ENCODE results near the gene CCR8.

Gene CCR8

DNA sequence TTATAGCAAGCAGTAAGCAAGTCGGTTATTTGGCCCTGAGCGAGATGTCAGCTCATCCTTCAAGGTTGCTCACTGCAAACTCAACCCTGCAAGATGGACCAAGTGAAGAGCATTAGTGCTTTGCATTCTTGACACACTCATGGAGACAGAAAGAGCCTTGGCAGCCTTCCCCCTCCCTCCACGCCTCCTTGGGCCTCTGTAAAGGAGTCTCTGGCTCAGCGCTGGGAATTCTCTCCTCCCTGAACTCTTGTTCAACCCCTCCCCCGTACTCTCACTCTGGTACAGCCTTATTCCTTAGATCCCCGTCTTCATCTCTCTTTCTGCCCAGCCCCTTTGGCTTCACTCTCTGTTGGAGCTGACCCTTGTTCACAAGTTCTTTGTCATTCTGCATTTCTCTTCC lies 47.5 kb upstream of the CCR8 start:
- Histone ChIP-seq H3K27ac (no peak overlapping the region), H3K36me3 (ENCODE audit: control insufficient read depth, insufficient read depth, low read length) (no peaks in the 10 kb centered on the region), H3K27me3 (ENCODE audit: control insufficient read depth, insufficient read depth, low read length) (no peaks in the 10 kb centered on the region), H2AFZ (no peak overlapping the region), H3K4me1 (no peaks in the 10 kb centered on the region), H3K79me2 (no peaks in the 10 kb centered on the region), H3K9ac (no peak overlapping the region), H3K4me3 (ENCODE audit: low read depth, low read length) (no peak overlapping the region), H3K9me3 (ENCODE audit: control insufficient read depth, low read length) (no peaks in the 10 kb centered on the region), H3K4me2 (ENCODE audit: low read length) (no peak overlapping the region)
- TF ChIP-seq, protein P1, sequence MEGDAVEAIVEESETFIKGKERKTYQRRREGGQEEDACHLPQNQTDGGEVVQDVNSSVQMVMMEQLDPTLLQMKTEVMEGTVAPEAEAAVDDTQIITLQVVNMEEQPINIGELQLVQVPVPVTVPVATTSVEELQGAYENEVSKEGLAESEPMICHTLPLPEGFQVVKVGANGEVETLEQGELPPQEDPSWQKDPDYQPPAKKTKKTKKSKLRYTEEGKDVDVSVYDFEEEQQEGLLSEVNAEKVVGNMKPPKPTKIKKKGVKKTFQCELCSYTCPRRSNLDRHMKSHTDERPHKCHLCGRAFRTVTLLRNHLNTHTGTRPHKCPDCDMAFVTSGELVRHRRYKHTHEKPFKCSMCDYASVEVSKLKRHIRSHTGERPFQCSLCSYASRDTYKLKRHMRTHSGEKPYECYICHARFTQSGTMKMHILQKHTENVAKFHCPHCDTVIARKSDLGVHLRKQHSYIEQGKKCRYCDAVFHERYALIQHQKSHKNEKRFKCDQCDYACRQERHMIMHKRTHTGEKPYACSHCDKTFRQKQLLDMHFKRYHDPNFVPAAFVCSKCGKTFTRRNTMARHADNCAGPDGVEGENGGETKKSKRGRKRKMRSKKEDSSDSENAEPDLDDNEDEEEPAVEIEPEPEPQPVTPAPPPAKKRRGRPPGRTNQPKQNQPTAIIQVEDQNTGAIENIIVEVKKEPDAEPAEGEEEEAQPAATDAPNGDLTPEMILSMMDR (IDR thresholded peaks at IDR 0.05), result no peak

DNA sequence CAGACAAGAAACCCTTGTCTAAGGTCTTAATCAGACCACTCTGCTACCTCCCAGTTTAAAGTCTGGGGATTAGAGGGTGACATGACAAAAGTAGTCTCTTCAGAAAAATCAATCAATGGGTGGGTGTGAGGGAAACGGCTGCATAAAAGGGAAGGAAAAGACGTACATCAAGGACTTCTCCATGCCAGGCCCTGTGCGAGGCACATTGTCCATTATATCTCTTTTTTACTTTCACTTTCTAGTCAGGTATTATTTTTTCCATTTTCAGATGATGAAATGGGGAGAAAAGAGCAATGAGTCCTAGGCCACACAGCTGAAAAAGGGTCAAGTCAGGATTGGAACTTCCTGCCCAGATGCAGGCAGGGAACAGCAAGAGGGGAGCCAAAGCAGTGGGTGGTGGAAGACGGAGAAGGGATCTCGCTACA lies 45.0 kb upstream of the CCR8 start:
- no peak overlapping the region for H3K4me2 ChIP-seq (ENCODE audit: low read length)
- H2AFZ ChIP-seq, result no peak overlapping the region
- H3K79me2 ChIP-seq, result no peaks in the 10 kb centered on the region
- no peak overlapping the region for H3K27ac ChIP-seq
- H3K4me1 ChIP-seq, result peaks cover 2% of the 10 kb centered on the region
- H3K9me3 ChIP-seq (ENCODE audit: control insufficient read depth, low read length), result no peaks in the 10 kb centered on the region
- no peaks in the 10 kb centered on the region for H3K27me3 ChIP-seq (ENCODE audit: control insufficient read depth, insufficient read depth, low read length)
- TF ChIP-seq, protein P1 (IDR thresholded peaks at IDR 0.05), result no peak
- H3K36me3 ChIP-seq (ENCODE audit: control insufficient read depth, insufficient read depth, low read length), result no peaks in the 10 kb centered on the region
- H3K9ac ChIP-seq, result no peak overlapping the region
- H3K4me3 ChIP-seq (ENCODE audit: low read depth, low read length), result no peak overlapping the region

- Histone ChIP-seq H3K4me2 (ENCODE audit: low read length) (no peak overlapping the region), H3K9ac (no peak overlapping the region), H2AFZ (no peak overlapping the region), H3K27ac (no peak overlapping the region), H3K4me3 (ENCODE audit: low read depth, low read length) (no peak overlapping the region), H3K9me3 (ENCODE audit: control insufficient read depth, low read length) (no peaks in the 10 kb centered on the region), H3K4me1 (peaks cover 2% of the 10 kb centered on the region), H3K79me2 (no peaks in the 10 kb centered on the region), H3K27me3 (ENCODE audit: control insufficient read depth, insufficient read depth, low read length) (no peaks in the 10 kb centered on the region), H3K36me3 (ENCODE audit: control insufficient read depth, insufficient read depth, low read length) (no peaks in the 10 kb centered on the region)
- TF ChIP-seq, protein P1 (IDR thresholded peaks at IDR 0.05), result no peak
Observed at GRCh38 chr3:39285332-39285731, 44.2 kb upstream of the CCR8 start.

- peaks cover 2% of the 10 kb centered on the region for H3K4me1 ChIP-seq
- TF ChIP-seq, protein P1 (IDR thresholded peaks at IDR 0.05), result no peak
- H3K9ac ChIP-seq, result no peak overlapping the region
- no peaks in the 10 kb centered on the region for H3K36me3 ChIP-seq (ENCODE audit: control insufficient read depth, insufficient read depth, low read length)
- no peaks in the 10 kb centered on the region for H3K27me3 ChIP-seq (ENCODE audit: control insufficient read depth, insufficient read depth, low read length)
- no peak overlapping the region for H3K27ac ChIP-seq
- H2AFZ ChIP-seq, result no peak overlapping the region
- no peak overlapping the region for H3K4me3 ChIP-seq (ENCODE audit: low read depth, low read length)
- no peaks in the 10 kb centered on the region for H3K9me3 ChIP-seq (ENCODE audit: control insufficient read depth, low read length)
- H3K79me2 ChIP-seq, result no peaks in the 10 kb centered on the region
- H3K4me2 ChIP-seq (ENCODE audit: low read length), result no peak overlapping the region
Observed at GRCh38 chr3:39286771-39287170, 42.7 kb upstream of the CCR8 start.

Measured in parathyroid adenoma (tissue), 2 donors.